Measurements from ENCODE around the gene USP30. TPM values are rescaled to one million over a fixed set of nuclear protein-coding genes. Genes with fewer than 3 reads are reported as not detected.

The USP30 gene
- total RNA-seq, 4 donors from 2014 or later = 22.8 to 43.9 (median 26.0) TPM

GRCh38 chr12:109014984-109015765, 37.2 kb upstream of the USP30 start:
- no peaks in the 10 kb centered on the region for H3K4me1 ChIP-seq
- H3K27me3 ChIP-seq = peaks cover 9% of the 10 kb centered on the region
- H3K27ac ChIP-seq = no peak overlapping the region
- 89% methylated on average over 6 of the region's 6 CpGs for WGBS
- H3K4me3 ChIP-seq = no peak overlapping the region
- TF ChIP-seq, protein P1, sequence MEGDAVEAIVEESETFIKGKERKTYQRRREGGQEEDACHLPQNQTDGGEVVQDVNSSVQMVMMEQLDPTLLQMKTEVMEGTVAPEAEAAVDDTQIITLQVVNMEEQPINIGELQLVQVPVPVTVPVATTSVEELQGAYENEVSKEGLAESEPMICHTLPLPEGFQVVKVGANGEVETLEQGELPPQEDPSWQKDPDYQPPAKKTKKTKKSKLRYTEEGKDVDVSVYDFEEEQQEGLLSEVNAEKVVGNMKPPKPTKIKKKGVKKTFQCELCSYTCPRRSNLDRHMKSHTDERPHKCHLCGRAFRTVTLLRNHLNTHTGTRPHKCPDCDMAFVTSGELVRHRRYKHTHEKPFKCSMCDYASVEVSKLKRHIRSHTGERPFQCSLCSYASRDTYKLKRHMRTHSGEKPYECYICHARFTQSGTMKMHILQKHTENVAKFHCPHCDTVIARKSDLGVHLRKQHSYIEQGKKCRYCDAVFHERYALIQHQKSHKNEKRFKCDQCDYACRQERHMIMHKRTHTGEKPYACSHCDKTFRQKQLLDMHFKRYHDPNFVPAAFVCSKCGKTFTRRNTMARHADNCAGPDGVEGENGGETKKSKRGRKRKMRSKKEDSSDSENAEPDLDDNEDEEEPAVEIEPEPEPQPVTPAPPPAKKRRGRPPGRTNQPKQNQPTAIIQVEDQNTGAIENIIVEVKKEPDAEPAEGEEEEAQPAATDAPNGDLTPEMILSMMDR (IDR thresholded peaks at IDR 0.05) = no peak
- no peak for DNase-seq (ENCODE audit: low spot score in 2 of 2)
- H3K36me3 ChIP-seq = no peaks in the 10 kb centered on the region
- no peaks in the 10 kb centered on the region for H3K9me3 ChIP-seq

GRCh38 chr12:109016016-109016415, 36.4 kb upstream of the USP30 start:
- Histone ChIP-seq H3K27me3 (peaks cover 9% of the 10 kb centered on the region), H3K4me1 (peaks cover 3% of the 10 kb centered on the region), H3K36me3 (no peaks in the 10 kb centered on the region), H3K27ac (no peak overlapping the region), H3K4me3 (no peak overlapping the region), H3K9me3 (no peaks in the 10 kb centered on the region)
- 74% methylated on average over 8 of the region's 8 CpGs for WGBS
- TF ChIP-seq, protein P1 (IDR thresholded peaks at IDR 0.05) = no peak
- TF ChIP-seq POLR2AphosphoS5 (IDR thresholded peaks at IDR 0.05) (no peak), EP300 (IDR thresholded peaks at IDR 0.05) (no peak), POLR2A (IDR thresholded peaks at IDR 0.05) (no peak)
- DNase-seq (ENCODE audit: low spot score in 2 of 2) = no peak

DNA sequence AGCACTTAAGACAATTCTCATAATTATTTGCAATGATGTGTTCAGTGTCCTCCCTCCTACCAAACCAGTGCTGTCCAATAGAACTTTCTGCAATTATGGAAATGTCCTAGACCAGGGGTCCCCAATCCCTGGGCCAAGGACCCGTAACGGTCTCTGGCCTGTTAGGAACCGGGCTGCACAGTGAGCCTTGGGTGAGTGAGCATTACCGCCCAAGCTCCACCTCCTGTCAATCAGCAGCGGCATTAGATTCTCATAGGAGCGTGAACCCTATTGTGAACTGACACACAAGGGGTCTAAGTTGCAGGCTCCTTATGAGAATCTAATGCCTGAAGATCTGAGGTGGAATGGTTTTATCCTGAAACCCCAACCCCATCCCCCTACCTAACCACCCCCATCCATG, 35.4 kb upstream of the USP30 start:
- Histone ChIP-seq H3K27me3 (peaks cover 9% of the 10 kb centered on the region), H3K4me3 (no peak overlapping the region), H3K4me1 (peaks cover 4% of the 10 kb centered on the region), H3K9me3 (no peaks in the 10 kb centered on the region), H3K36me3 (no peaks in the 10 kb centered on the region), H3K27ac (no peak overlapping the region)
- DNase-seq (ENCODE audit: low spot score in 2 of 2) = no peak
- TF ChIP-seq, protein P1 (IDR thresholded peaks at IDR 0.05) = no peak
- no peak for TF ChIP-seq EP300 (IDR thresholded peaks at IDR 0.05)
- TF ChIP-seq POLR2A (IDR thresholded peaks at IDR 0.05) = no peak
- WGBS = 86% methylated on average over 6 of the region's 6 CpGs

GRCh38 chr12:109018296-109018695, 34.1 kb upstream of the USP30 start:
- no peak for DNase-seq (ENCODE audit: low spot score in 2 of 2)
- peaks cover 4% of the 10 kb centered on the region for H3K4me1 ChIP-seq

GRCh38 chr12:109020146-109020795, 32.1 kb upstream of the USP30 start:
- Histone ChIP-seq H3K4me1 (peaks cover 4% of the 10 kb centered on the region), H3K36me3 (no peaks in the 10 kb centered on the region), H3K4me3 (no peak overlapping the region), H3K9me3 (no peaks in the 10 kb centered on the region), H3K27ac (no peak overlapping the region), H3K27me3 (peaks cover 9% of the 10 kb centered on the region)
- TF ChIP-seq EP300 (IDR thresholded peaks at IDR 0.05) = no peak
- 64% methylated on average over 7 of the region's 7 CpGs for WGBS
- DNase-seq (ENCODE audit: low spot score in 2 of 2) = no peak

More at GRCh38 chr12:109018296-109018695, 34.1 kb upstream of the USP30 start:
- no peaks in the 10 kb centered on the region for H3K9me3 ChIP-seq
- H3K27me3 ChIP-seq = peaks cover 9% of the 10 kb centered on the region
- TF ChIP-seq, protein P1 (IDR thresholded peaks at IDR 0.05) = no peak
- no peak for TF ChIP-seq EP300 (IDR thresholded peaks at IDR 0.05)
- no peak for TF ChIP-seq POLR2A (IDR thresholded peaks at IDR 0.05)
- TF ChIP-seq POLR2AphosphoS5 (IDR thresholded peaks at IDR 0.05) = no peak
- no peaks in the 10 kb centered on the region for H3K36me3 ChIP-seq
- 62% methylated on average over 4 of the region's 4 CpGs for WGBS
- H3K4me3 ChIP-seq = no peak overlapping the region
- H3K27ac ChIP-seq = no peak overlapping the region

Measured in suprapubic skin (tissue), 4 donors.